H9 (cell line): ENCODE results near the gene PWWP2B. TPM values are rescaled to one million over a fixed set of nuclear protein-coding genes. Genes with fewer than 3 reads are reported as not detected.

Source experiments
- DNase-seq: peaks from one replicate; pipeline ENCODE4 v3.0.0-alpha.2; 2017
- H2AFZ ChIP-seq: one replicate; pipeline ENCODE4 v1.6.1; 2013; ENCODE audit warnings: mild to moderate bottlenecking, low read length, control low read depth, moderate library complexity
- H2AK5ac ChIP-seq: 2 replicates; pipeline ENCODE4 v1.6.1; 2013; ENCODE audit warnings: low read length, control low read depth, mixed read lengths; ENCODE audit not compliant: insufficient read length
- H2BK120ac ChIP-seq: one replicate; pipeline ENCODE4 v1.6.1; 2013; ENCODE audit warnings: low read depth, mild to moderate bottlenecking, low read length, control low read depth, inconsistent platforms; ENCODE audit not compliant: poor library complexity, severe bottlenecking
- H2BK12ac ChIP-seq: 2 replicates; pipeline ENCODE4 v1.6.1; 2013; ENCODE audit warnings: low read length, control low read depth, mixed read lengths, low read depth; ENCODE audit not compliant: insufficient read length
- H2BK15ac ChIP-seq: 2 replicates; pipeline ENCODE4 v1.6.1; 2013; ENCODE audit warnings: low read depth, low read length, control low read depth
- H2BK20ac ChIP-seq: one replicate; pipeline ENCODE4 v1.6.1; 2013; ENCODE audit warnings: low read depth, mild to moderate bottlenecking, low read length, control low read depth, inconsistent platforms; ENCODE audit not compliant: poor library complexity, severe bottlenecking
- H2BK5ac ChIP-seq: 2 replicates; pipeline ENCODE4 v1.6.1; 2013; ENCODE audit warnings: low read length, control low read depth, mixed read lengths; ENCODE audit not compliant: insufficient read length
- H3K14ac ChIP-seq: 2 replicates; pipeline ENCODE4 v1.6.1; 2013; ENCODE audit warnings: low read length, control low read depth; ENCODE audit not compliant: insufficient read depth
- H3K18ac ChIP-seq: 2 replicates; pipeline ENCODE4 v1.6.1; 2013; ENCODE audit warnings: low read depth, mild to moderate bottlenecking, mixed read lengths, low read length, control low read depth; ENCODE audit not compliant: insufficient read length
- H3K23ac ChIP-seq: 2 replicates; pipeline ENCODE4 v1.6.1; 2013; ENCODE audit warnings: low read length, control low read depth, mixed read lengths, low read depth; ENCODE audit not compliant: insufficient read length
- H3K23me2 ChIP-seq: 2 replicates; pipeline ENCODE4 v1.6.1; 2013; ENCODE audit warnings: low read depth, mild to moderate bottlenecking, mixed read lengths, low read length, control low read depth; ENCODE audit not compliant: insufficient read length, poor library complexity, severe bottlenecking
- H3K27ac ChIP-seq: 2 replicates; pipeline ENCODE4 v1.5.1; 2013; ENCODE audit warnings: low read length, control low read depth, mixed read lengths, low read depth; ENCODE audit not compliant: insufficient read length
- H3K27me3 ChIP-seq: 2 replicates; pipeline ENCODE4 v1.6.1; 2013; ENCODE audit warnings: low read length, control low read depth, inconsistent platforms; ENCODE audit not compliant: insufficient read depth
- H3K4ac ChIP-seq: 2 replicates; pipeline ENCODE4 v1.6.1; 2013; ENCODE audit warnings: low read depth, mild to moderate bottlenecking, control low read depth, inconsistent platforms, low read length, moderate library complexity
- H3K4me1 ChIP-seq: 2 replicates; pipeline ENCODE4 v1.6.1; 2013; ENCODE audit warnings: low read length, control low read depth, inconsistent platforms; ENCODE audit not compliant: insufficient read depth
- H3K4me2 ChIP-seq: 2 replicates; pipeline ENCODE4 v1.6.1; 2013; ENCODE audit warnings: low read length, control low read depth, mixed read lengths; ENCODE audit not compliant: insufficient read length, insufficient read depth
- H3K56ac ChIP-seq: 2 replicates; pipeline ENCODE4 v1.6.1; 2013; ENCODE audit warnings: low read depth, mild to moderate bottlenecking, mixed read lengths, low read length, control low read depth; ENCODE audit not compliant: insufficient read length
- H3K79me1 ChIP-seq: 2 replicates; pipeline ENCODE4 v1.6.1; 2013; ENCODE audit warnings: low read depth, mild to moderate bottlenecking, moderate library complexity, low read length, control low read depth, inconsistent platforms; ENCODE audit not compliant: insufficient read depth, poor library complexity, severe bottlenecking
- H3K79me2 ChIP-seq: 2 replicates; pipeline ENCODE4 v1.6.1; 2013; ENCODE audit warnings: low read length, control low read depth, inconsistent platforms; ENCODE audit not compliant: insufficient read depth
- H3K9ac ChIP-seq: 2 replicates; pipeline ENCODE4 v1.6.1; 2013; ENCODE audit warnings: low read length, control low read depth, mixed read lengths; ENCODE audit not compliant: insufficient read length; ENCODE audit errors: extremely low read depth
- H3K9me3 ChIP-seq: one replicate; pipeline ENCODE4 v1.6.1; 2013; ENCODE audit warnings: low read depth, low read length, inconsistent platforms; ENCODE audit not compliant: control insufficient read depth
- H3T11ph ChIP-seq: one replicate; pipeline ENCODE4 v1.6.1; 2013; ENCODE audit warnings: mild to moderate bottlenecking, low read length, control low read depth, inconsistent platforms
- H4K20me1 ChIP-seq: one replicate; pipeline ENCODE4 v1.6.1; 2013; ENCODE audit not compliant: control insufficient read depth, insufficient read length, insufficient read depth
- H4K5ac ChIP-seq: 2 replicates; pipeline ENCODE4 v1.6.1; 2013; ENCODE audit warnings: low read depth, mild to moderate bottlenecking, mixed read lengths, low read length, control low read depth; ENCODE audit not compliant: insufficient read length
- H4K8ac ChIP-seq: replicated peaks from 2 replicates; pipeline ENCODE4 v1.6.1; 2013; ENCODE audit warnings: low read length, control low read depth, mixed read lengths, low read depth; ENCODE audit not compliant: insufficient read length
- H4K91ac ChIP-seq: 2 replicates; pipeline ENCODE4 v1.6.1; 2013; ENCODE audit warnings: low read depth, mild to moderate bottlenecking, moderate library complexity, mixed read lengths, low read length, control low read depth; ENCODE audit not compliant: insufficient read length
- H3K27ac Mint-ChIP-seq, 3 experiments: 2 replicates in 2 of 3; 3 replicates in 1 of 3; pipeline ENCODE4 v1.8.0; 2020 to 2021; ENCODE audit warnings: mixed read lengths in 3 of 3, mild to moderate bottlenecking in 1 of 3, moderate library complexity in 1 of 3
- H3K27me3 Mint-ChIP-seq: 2 replicates; pipeline ENCODE4 v1.8.0; 2021; ENCODE audit warnings: low read depth, mild to moderate bottlenecking, moderate library complexity, mixed read lengths
- H3K36me3 Mint-ChIP-seq, 3 experiments: 2 replicates in 2 of 3; 3 replicates in 1 of 3; pipeline ENCODE4 v1.8.0; 2020 to 2021; ENCODE audit warnings: low read depth in 3 of 3, mixed read lengths in 3 of 3; ENCODE audit not compliant: insufficient read depth in 1 of 3
- H3K4me1 Mint-ChIP-seq, 2 experiments: 2 replicates each; pipeline ENCODE4 v1.8.0; 2020; ENCODE audit warnings: mixed read lengths in 2 of 2
- H3K4me3 Mint-ChIP-seq, 2 experiments: 2 replicates in 1 of 2; 3 replicates in 1 of 2; pipeline ENCODE4 v1.8.0; 2020 to 2021; ENCODE audit warnings: mild to moderate bottlenecking in 2 of 2, mixed read lengths in 2 of 2, moderate library complexity in 1 of 2
- H3K9me3 Mint-ChIP-seq, 2 experiments: 2 replicates in 1 of 2; 3 replicates in 1 of 2; pipeline ENCODE4 v1.8.0; 2020; ENCODE audit warnings: mild to moderate bottlenecking in 2 of 2, mixed read lengths in 2 of 2, moderate library complexity in 1 of 2
- WGBS: extraction: QIAGEN DNeasy Blood & Tissue Kit; methylation state at CpG from one replicate; pipeline ENCODE4 v1.1.7; 2013; ENCODE audit warnings: missing lambda C conversion rate, low lambda C conversion rate, mixed read lengths; ENCODE audit not compliant: insufficient read length; ENCODE audit errors: extremely low coverage; 5-methylcytosine and 5-hydroxymethylcytosine counted together
- total RNA-seq: library from RNA; stranded (reverse); gene quantifications from 2 replicates; pipeline ENCODE4 v1.2.1, GENCODE V29; 2021
- TF ChIP-seq, protein P1 (sequence below): fragments of 200-600 bp; sonication (generic); conservative IDR thresholded peaks from 3 replicates; pipeline ENCODE4 v1.8.0; 2021; ENCODE audit warnings: antibody characterized with exemption, mild to moderate bottlenecking

The PWWP2B gene
- total RNA-seq, 1 experiment from 2014 or later = 10.0 TPM

DNA sequence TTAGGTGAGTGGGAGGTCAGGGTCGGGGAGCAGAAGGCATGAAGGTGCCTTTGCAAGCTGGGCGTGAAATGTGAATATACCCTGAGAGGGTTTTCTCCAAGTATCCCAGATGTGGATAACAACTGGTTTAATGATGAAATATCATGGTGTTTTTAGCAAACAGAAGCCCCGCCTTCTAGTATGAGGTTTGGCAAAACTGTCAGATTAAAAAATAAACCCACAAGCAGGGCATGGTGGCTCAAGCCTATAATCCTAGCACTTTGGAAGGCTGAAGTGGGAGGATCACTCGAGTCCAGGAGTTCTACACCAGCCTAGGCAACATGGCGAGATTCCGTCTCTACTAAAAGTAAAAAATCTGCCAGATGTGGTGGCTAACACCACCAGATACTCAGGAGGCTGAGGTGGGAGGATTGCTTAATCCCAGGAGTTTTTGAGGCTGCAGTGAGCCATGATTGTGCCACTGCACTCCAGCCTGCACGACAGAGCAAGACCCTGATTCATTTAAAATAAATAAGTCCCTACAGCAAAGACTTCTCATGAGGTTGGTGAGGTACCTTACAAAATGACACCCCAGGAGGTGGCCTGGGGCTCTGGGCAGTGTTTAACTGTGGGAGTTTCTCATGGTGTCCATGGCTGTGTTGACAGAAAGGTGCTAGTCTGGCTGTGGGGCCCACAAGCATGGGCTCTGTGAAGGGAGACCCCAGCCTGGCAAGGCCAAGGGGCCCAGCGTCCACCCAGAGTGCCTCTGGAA lies 6.7 kb upstream of the PWWP2B start:
- peaks cover 7 to 14% of the 10 kb centered on the region in 2 experiments for H3K4me1 Mint-ChIP-seq
- peaks cover 0 to 8% (median 7%) of the 10 kb centered on the region in 3 experiments; a peak in 3 of 7 replicates for H3K36me3 Mint-ChIP-seq
- Histone ChIP-seq H2BK120ac (no peak overlapping the region), H3K27me3 (no peaks in the 10 kb centered on the region), H4K20me1 (no peaks in the 10 kb centered on the region), H3T11ph (no peak overlapping the region), H2AK5ac (no peak overlapping the region), H3K23ac (no peak overlapping the region), H4K5ac (no peak overlapping the region), H3K9me3 (no peaks in the 10 kb centered on the region), H2BK5ac (no peak overlapping the region), H4K91ac (no peak overlapping the region), H4K8ac (no peak overlapping the region), H2BK15ac (no peak overlapping the region), H3K14ac (no peak overlapping the region), H3K79me2 (no peaks in the 10 kb centered on the region), H3K79me1 (no peaks in the 10 kb centered on the region), H3K56ac (no peak overlapping the region), H3K9ac (no peak overlapping the region), H3K4ac (no peak overlapping the region), H3K4me1 (no peaks in the 10 kb centered on the region), H3K4me2 (no peak overlapping the region), H3K18ac (no peak overlapping the region), H3K27ac (no peak overlapping the region), H2AFZ (no peak overlapping the region), H2BK20ac (no peak overlapping the region), H2BK12ac (no peak overlapping the region), H3K23me2 (no peaks in the 10 kb centered on the region)
- WGBS = no CpG with 5 or more reads among the region's 8 CpGs
- peaks cover 11% of the 10 kb centered on the region for H3K27me3 Mint-ChIP-seq
- H3K4me3 Mint-ChIP-seq = no peak overlapping the region; a peak in 1 of 5 replicates
- no peak for DNase-seq
- no peak overlapping the region for H3K27ac Mint-ChIP-seq
- TF ChIP-seq, protein P1, sequence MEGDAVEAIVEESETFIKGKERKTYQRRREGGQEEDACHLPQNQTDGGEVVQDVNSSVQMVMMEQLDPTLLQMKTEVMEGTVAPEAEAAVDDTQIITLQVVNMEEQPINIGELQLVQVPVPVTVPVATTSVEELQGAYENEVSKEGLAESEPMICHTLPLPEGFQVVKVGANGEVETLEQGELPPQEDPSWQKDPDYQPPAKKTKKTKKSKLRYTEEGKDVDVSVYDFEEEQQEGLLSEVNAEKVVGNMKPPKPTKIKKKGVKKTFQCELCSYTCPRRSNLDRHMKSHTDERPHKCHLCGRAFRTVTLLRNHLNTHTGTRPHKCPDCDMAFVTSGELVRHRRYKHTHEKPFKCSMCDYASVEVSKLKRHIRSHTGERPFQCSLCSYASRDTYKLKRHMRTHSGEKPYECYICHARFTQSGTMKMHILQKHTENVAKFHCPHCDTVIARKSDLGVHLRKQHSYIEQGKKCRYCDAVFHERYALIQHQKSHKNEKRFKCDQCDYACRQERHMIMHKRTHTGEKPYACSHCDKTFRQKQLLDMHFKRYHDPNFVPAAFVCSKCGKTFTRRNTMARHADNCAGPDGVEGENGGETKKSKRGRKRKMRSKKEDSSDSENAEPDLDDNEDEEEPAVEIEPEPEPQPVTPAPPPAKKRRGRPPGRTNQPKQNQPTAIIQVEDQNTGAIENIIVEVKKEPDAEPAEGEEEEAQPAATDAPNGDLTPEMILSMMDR = no peak
- H3K9me3 Mint-ChIP-seq = peaks cover 7 to 8% of the 10 kb centered on the region in 2 experiments
